ENCODE results near the gene EBF3.

DNA sequence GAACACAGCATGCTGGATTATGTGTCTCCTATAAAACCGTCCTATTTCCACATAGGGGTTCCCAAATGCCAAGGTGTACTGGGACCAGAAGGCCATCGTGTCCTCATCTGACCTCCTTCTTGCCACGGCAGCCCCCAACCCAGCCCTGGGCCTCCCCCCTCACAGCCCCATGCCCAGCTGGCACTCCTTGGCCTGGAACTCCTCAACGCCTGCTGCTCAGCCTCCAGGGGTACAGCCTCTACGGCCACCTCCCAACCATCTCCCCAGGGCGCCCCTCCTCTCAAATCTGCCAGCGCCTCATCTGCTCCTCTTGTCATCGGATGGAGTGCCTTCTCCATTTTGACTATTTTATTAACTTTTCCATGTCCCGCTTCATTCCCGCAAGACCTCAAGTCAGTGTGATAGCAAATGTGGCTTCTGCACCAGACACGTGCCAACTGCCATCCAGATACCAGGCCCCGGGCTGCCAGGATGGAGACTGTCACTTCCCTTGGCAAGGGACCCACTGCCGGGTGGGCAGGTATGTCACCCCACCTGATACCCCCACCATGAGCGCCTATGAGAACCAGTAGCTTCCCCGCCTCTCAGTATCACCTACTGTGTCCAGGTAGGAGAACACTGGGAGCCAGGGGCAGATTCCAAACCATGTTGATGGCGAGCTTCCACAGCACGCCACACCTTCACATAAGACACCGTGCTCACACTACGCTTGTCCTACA lies 106.7 kb downstream of the EBF3 start:
- TF ChIP-seq YY1 (IDR thresholded peaks at IDR 0.05; ENCODE audit: insufficient read depth, insufficient read length) (no peak), SUZ12 (IDR thresholded peaks at IDR 0.05; ENCODE audit: extremely low read depth, insufficient read depth, insufficient read length) (no peak)
